Activated naive CD4-positive, alpha-beta T cell treated with anti-CD3 and anti-CD28 coated beads for 36 hours (primary cell): ENCODE measurements around the gene CEACAM16. TPM values are rescaled to one million over a fixed set of nuclear protein-coding genes. Genes with fewer than 3 reads are reported as not detected.

Experiments used
- CTCF ChIA-PET: fragments of 350-600 bp; sonication (Branson Sonifier 250); formaldehyde crosslinking; loops from one replicate; lab custom pipeline; 2021; ENCODE audit warnings: antibody characterized with exemption; lab: Charles Lee
- DNase-seq: peaks from one replicate; pipeline ENCODE4 v3.0.0-alpha.2; 2020
- H3K27ac Mint-ChIP-seq: one replicate; pipeline ENCODE4 v1.8.0; 2021; ENCODE audit warnings: mild to moderate bottlenecking, mixed read lengths
- H3K27me3 Mint-ChIP-seq: one replicate; pipeline ENCODE4 v1.8.0; 2021; ENCODE audit warnings: low read depth, mixed read lengths
- H3K36me3 Mint-ChIP-seq: one replicate; pipeline ENCODE4 v1.8.0; 2021; ENCODE audit warnings: low read depth, mixed read lengths
- H3K4me1 Mint-ChIP-seq: one replicate; pipeline ENCODE4 v1.8.0; 2021; ENCODE audit warnings: low read depth, mixed read lengths
- H3K4me3 Mint-ChIP-seq: one replicate; pipeline ENCODE4 v1.8.0; 2021; ENCODE audit warnings: mild to moderate bottlenecking, moderate library complexity, mixed read lengths
- H3K9me3 Mint-ChIP-seq: one replicate; pipeline ENCODE4 v1.8.0; 2021; ENCODE audit warnings: mixed read lengths
- intact Hi-C: fragments of 100-400 bp; cut with micrococcal nuclease; formaldehyde crosslinking; loops from one replicate; pipeline ENCODE4 v1.15.1; 2023
- total RNA-seq, 2 experiments: library from RNA; stranded (reverse); gene quantifications; one replicate each; pipeline ENCODE4 v1.2.3, GENCODE V29; 2021

CEACAM16 gene, protein sequence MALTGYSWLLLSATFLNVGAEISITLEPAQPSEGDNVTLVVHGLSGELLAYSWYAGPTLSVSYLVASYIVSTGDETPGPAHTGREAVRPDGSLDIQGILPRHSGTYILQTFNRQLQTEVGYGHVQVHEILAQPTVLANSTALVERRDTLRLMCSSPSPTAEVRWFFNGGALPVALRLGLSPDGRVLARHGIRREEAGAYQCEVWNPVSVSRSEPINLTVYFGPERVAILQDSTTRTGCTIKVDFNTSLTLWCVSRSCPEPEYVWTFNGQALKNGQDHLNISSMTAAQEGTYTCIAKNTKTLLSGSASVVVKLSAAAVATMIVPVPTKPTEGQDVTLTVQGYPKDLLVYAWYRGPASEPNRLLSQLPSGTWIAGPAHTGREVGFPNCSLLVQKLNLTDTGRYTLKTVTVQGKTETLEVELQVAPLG
- not detected for total RNA-seq

DNA sequence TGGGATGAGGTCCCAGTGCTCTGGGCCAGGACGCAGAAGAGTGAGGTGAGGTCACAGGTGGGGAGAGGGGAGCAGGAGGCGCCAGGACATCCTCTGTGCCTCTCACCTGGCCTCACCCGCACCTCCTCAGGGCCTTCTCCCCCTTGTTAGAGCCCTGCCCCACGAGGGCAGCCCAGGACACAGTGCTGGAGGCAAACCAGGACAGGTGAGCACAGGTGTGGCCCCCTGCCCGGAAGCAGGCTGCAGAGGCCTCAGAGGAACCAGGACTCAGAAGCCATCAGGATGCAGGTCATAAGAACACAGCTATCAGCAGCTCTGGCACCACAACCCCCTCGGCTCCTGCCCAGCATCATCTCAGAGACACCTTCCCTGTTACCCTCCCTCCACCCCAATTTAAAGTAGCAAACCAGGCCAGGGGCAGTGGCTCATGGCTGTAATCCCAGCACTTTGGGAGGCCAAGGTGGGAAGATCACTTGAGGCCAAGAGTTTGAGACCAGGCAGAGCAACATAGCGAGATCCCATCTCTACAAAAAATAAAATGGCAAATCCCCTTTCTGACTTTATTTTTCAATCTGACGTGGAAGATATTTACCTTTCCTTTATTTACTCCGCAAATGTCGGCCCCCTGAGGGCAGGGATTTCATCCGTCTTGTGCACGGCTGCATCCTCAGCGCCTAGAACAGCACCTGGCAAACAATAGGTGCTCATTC, at the start of gene CEACAM16:
Gene CEACAM16 (plus strand): TSS at position 660 of the 710 bp plus-strand sequence. CDS start 2,306 bp downstream, outside the sequence.
- Mint-ChIP-seq H3K36me3 (no peaks in the 10 kb centered on the region), H3K27ac (no peak within 1 kb of the TSS), H3K9me3 (no peaks in the 10 kb centered on the region), H3K4me3 (no peak within 1 kb of the TSS), H3K27me3 (peaks cover 5% of the 10 kb centered on the region), H3K4me1 (peaks cover 7% of the 10 kb centered on the region)
- intact Hi-C loops, result no loop called here
- no peak for DNase-seq
- CTCF ChIA-PET, result no interaction called here

- no peak overlapping the region for H3K4me3 Mint-ChIP-seq
- no peaks in the 10 kb centered on the region for H3K27me3 Mint-ChIP-seq
- no peak overlapping the region for H3K27ac Mint-ChIP-seq
- DNase-seq, result no peak
- intact Hi-C loops, result loop anchor here (10.0 kb wide), 1 partner anchor 195 kb away; the partner anchor contains the start of gene NECTIN2
- H3K36me3 Mint-ChIP-seq, result peaks cover 10% of the 10 kb centered on the region
- CTCF ChIA-PET, result interaction anchor here (1.8 kb wide), 1 partner anchor 8 kb away, joined by 6 read pairs; no protein-coding TSS in a partner anchor
- no peaks in the 10 kb centered on the region for H3K9me3 Mint-ChIP-seq
- H3K4me1 Mint-ChIP-seq, result peaks cover 4% of the 10 kb centered on the region
Measured at GRCh38 chr19:44649578-44650145, 49.3 kb upstream of the CEACAM16 start.

DNA sequence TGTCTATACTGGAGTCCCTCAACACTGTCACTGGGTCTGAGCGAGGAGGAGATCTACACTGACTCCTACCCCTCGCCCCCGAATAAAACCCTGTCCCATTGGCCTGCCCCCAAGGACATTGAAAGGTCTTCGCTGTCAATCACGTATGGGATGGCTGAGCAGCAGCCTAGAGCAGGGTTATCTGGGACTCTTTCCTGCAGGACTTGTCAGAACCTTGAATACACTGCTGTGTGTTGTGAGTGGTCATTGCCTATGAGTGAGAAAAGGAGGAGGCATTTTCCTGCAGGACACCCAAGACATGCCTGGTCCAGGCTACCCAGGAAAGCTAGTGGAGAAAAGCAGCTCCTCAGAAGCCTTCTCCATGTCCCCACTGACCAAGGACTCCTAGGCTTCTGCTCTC, 45.6 kb upstream of the CEACAM16 start:
- H3K4me3 Mint-ChIP-seq, result no peak overlapping the region
- no peak overlapping the region for H3K27ac Mint-ChIP-seq
- H3K27me3 Mint-ChIP-seq, result peaks cover 2% of the 10 kb centered on the region
- H3K9me3 Mint-ChIP-seq, result no peaks in the 10 kb centered on the region
- peaks cover 7% of the 10 kb centered on the region for H3K4me1 Mint-ChIP-seq
- DNase-seq, result no peak
- CTCF ChIA-PET, result interaction anchor here (0.8 to 2.5 kb wide), 6 partner anchors 117 to 1157 kb away, joined by 3 to 14 read pairs (median 4); no protein-coding TSS in a partner anchor
- H3K36me3 Mint-ChIP-seq, result peaks cover 10% of the 10 kb centered on the region
- intact Hi-C loops, result loop anchor here (10.0 kb wide), 1 partner anchor 191 kb away; the partner anchor contains the start of gene NECTIN2

DNA sequence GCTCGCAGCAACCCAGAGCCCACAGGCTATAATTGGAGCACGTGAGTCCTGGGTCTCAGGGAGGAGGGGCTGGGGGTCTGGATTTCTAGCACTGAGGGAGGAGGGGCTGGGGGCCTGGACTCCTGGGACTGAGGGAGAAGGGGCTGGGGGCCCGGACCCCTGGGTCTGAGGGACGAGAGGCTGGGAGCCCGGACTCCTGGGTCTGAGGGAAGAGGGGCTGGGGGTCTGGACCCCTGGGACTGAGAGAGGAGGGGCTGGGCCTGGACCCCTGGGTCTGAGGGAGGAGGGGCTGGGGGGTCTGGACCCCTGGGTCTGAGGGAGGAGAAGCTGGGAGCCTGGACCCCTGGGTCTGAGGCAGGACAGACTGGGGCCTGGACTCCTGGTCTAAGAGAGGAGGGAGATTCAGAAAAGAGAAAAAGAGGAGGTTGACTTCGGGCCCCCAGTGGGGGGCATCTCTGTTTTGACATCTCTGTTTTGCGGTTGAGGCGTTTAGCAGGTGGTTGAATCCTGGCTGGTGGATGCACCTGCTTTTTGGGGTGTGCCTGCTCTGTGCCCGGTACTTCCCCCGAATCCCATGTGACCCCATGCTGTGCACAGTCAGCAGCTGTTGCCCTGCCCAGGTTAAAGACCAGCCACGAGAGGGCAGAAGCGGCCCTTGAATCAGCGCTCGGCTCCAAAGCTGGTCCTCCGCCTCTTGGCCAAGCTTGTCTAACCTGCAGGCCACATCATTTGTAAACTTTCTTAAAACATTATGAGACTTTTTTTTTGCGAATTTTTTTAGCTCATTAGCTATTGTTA, 44.8 kb upstream of the CEACAM16 start:
- intact Hi-C loops, result loop anchor here (1.0 to 10.0 kb wide), 4 partner anchors 38 to 191 kb away; partner anchors contain the start of gene NECTIN2
- peak; percentile 91 for DNase-seq
- no peak overlapping the region for H3K4me3 Mint-ChIP-seq
- peaks cover 7% of the 10 kb centered on the region for H3K4me1 Mint-ChIP-seq
- peaks cover 12% of the 10 kb centered on the region for H3K36me3 Mint-ChIP-seq
- no peak overlapping the region for H3K27ac Mint-ChIP-seq
- peaks cover 2% of the 10 kb centered on the region for H3K27me3 Mint-ChIP-seq
- CTCF ChIA-PET, result interaction anchor here (0.6 to 4.9 kb wide), 22 partner anchors 10 to 1158 kb away, joined by 3 to 33 read pairs (median 3); no protein-coding TSS in a partner anchor
- no peaks in the 10 kb centered on the region for H3K9me3 Mint-ChIP-seq

DNA sequence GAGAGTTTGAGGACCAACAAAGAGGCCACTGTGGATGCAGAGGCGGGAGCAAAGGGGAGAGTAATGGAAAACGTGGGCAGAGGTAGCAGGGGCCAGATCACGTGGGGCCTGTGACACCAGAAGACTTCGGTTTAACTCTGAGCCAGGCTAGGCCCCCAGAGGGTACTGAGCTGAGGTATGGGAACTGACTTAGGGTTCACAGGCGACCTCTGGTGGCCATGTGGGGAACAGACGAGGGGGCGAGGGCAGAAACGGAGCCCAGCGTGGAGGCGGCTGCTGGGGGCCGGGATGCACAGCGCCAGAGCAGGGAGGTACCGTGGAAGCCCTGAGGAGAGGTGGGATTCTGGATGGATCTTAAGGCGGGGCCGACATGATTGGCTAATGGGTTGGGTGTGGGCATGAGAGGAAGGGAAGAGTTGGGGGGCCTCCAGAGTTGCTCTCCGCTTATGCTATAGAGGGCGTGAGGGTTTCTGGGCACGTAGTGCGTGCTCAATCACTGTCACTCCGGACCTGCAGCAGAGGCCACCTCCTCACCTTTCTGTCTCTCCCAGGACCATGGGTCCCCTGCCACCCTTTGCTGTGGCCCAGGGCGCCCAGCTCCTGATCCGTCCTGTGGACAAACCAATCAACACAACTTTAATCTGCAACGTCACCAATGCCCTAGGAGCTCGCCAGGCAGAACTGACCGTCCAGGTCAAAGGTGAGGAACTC, 41.6 kb upstream of the CEACAM16 start:
- intact Hi-C loops, result loop anchor here (1.0 to 10.0 kb wide), 3 partner anchors 80 to 187 kb away; partner anchors contain the start of gene NECTIN2
- peaks cover 2% of the 10 kb centered on the region for H3K27me3 Mint-ChIP-seq
- CTCF ChIA-PET, result interaction anchor here (0.5 to 4.9 kb wide), 18 partner anchors 9 to 230 kb away, joined by 3 to 33 read pairs (median 3); partner anchors contain the start of genes IGSF23 and PVR
- peaks cover 6% of the 10 kb centered on the region for H3K36me3 Mint-ChIP-seq
- H3K27ac Mint-ChIP-seq, result no peak overlapping the region
- peak; percentile 79 for DNase-seq
- no peaks in the 10 kb centered on the region for H3K9me3 Mint-ChIP-seq
- H3K4me1 Mint-ChIP-seq, result peaks cover 7% of the 10 kb centered on the region
- no peak overlapping the region for H3K4me3 Mint-ChIP-seq

DNA sequence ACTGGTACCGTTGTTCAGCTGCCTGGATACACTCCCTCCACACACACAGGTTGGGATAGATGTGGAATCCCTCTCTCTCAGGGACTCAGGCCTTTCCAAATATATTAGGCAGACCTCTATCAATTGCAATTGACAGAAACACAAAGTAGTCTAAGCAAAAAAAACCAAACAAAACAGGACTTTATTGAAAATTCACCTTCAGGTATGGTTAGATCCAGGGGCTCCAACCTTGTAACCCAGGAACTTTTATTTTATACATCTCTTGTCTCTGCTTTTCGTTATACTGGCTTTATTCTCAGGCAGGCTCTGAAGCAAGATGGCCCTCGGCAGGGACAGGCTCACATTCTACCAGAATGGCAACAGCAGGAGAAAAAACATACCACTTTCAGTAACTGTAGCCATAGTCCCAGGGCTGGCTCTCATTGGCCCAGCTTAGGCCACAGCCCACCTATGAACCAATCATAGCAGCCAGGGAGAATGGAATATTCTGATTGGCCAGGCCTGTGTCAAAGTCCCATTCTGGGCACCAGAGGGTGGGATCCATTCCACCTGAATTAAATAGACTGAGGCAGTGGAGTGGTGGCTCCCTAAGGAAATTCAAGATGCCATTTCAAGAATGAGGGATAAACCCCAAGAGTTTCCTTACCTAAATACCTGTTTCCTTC, 40.8 kb upstream of the CEACAM16 start:
- H3K27ac Mint-ChIP-seq, result no peak overlapping the region
- H3K4me3 Mint-ChIP-seq, result no peak overlapping the region
- CTCF ChIA-PET, result interaction anchor here (0.8 to 4.9 kb wide), 8 partner anchors 10 to 87 kb away, joined by 3 to 33 read pairs (median 6); no protein-coding TSS in a partner anchor
- DNase-seq, result no peak
- H3K4me1 Mint-ChIP-seq, result peaks cover 7% of the 10 kb centered on the region
- intact Hi-C loops, result loop anchor here (10.0 kb wide), 1 partner anchor 187 kb away; the partner anchor contains the start of gene NECTIN2
- H3K36me3 Mint-ChIP-seq, result peaks cover 6% of the 10 kb centered on the region
- no peaks in the 10 kb centered on the region for H3K9me3 Mint-ChIP-seq
- H3K27me3 Mint-ChIP-seq, result peaks cover 2% of the 10 kb centered on the region

- H3K27ac Mint-ChIP-seq, result no peak overlapping the region
- H3K36me3 Mint-ChIP-seq, result peaks cover 2% of the 10 kb centered on the region
- no peaks in the 10 kb centered on the region for H3K9me3 Mint-ChIP-seq
- peaks cover 3% of the 10 kb centered on the region for H3K4me1 Mint-ChIP-seq
- no peak for DNase-seq
- H3K4me3 Mint-ChIP-seq, result no peak overlapping the region
- intact Hi-C loops, result no loop called here
- H3K27me3 Mint-ChIP-seq, result peaks cover 2% of the 10 kb centered on the region
- CTCF ChIA-PET, result interaction anchor here (0.6 to 1.7 kb wide), 4 partner anchors 26 to 89 kb away, joined by 3 to 9 read pairs (median 4); no protein-coding TSS in a partner anchor
Measured at GRCh38 chr19:44660081-44660480, 38.9 kb upstream of the CEACAM16 start.

GRCh38 chr19:44661205-44661604, 37.7 kb upstream of the CEACAM16 start:
- Mint-ChIP-seq H3K4me3 (no peak overlapping the region), H3K27me3 (peaks cover 2% of the 10 kb centered on the region), H3K27ac (no peak overlapping the region), H3K4me1 (peaks cover 3% of the 10 kb centered on the region), H3K36me3 (peaks cover 3% of the 10 kb centered on the region), H3K9me3 (no peaks in the 10 kb centered on the region)
- intact Hi-C loops, result no loop called here
- DNase-seq, result no peak
- CTCF ChIA-PET, result no interaction called here

DNA sequence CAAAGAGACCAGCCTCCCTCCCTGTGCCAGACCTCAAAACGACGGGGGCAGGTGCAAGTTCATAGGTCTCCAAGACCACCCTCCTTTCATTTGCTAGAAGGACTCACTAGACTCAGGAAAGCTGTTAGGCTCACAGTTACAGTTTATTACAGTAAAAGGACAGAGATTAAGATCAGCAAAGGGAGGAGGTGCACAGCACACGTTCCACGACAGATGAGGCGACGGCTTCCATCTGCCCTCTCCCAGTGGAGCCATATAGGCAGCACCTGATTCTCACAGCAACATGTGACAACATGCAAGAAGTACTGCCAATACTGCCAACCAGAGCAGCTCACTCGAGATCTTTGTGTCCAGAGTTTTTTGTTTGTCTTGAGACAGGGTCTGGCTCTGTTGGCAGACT, 37.0 kb upstream of the CEACAM16 start:
- Mint-ChIP-seq H3K9me3 (no peaks in the 10 kb centered on the region), H3K27me3 (peaks cover 2% of the 10 kb centered on the region), H3K36me3 (peaks cover 3% of the 10 kb centered on the region), H3K27ac (no peak overlapping the region), H3K4me1 (peaks cover 3% of the 10 kb centered on the region), H3K4me3 (no peak overlapping the region)
- no peak for DNase-seq
- intact Hi-C loops, result no loop called here
- CTCF ChIA-PET, result interaction anchor here (0.9 to 1.5 kb wide), 2 partner anchors 62 to 109 kb away, joined by 3 to 4 read pairs; no protein-coding TSS in a partner anchor

- Mint-ChIP-seq H3K36me3 (peaks cover 3% of the 10 kb centered on the region), H3K9me3 (no peaks in the 10 kb centered on the region), H3K27ac (no peak overlapping the region), H3K27me3 (no peaks in the 10 kb centered on the region), H3K4me1 (no peaks in the 10 kb centered on the region), H3K4me3 (no peak overlapping the region)
- CTCF ChIA-PET, result interaction anchor here (1.1 to 1.5 kb wide), 4 partner anchors 61 to 108 kb away, joined by 3 to 8 read pairs (median 5); no protein-coding TSS in a partner anchor
- intact Hi-C loops, result no loop called here
- no peak for DNase-seq
Measured at GRCh38 chr19:44662691-44663385, 36.1 kb upstream of the CEACAM16 start.
